Thyroid gland (tissue), 4 donors: Measurements from ENCODE around the gene PATJ. TPM values are rescaled to one million over a fixed set of nuclear protein-coding genes. Genes with fewer than 3 reads are reported as not detected.
A peak's percentile ranks its signal among the peaks of the same experiment; 100 is the strongest.

Experiments
- DNase-seq, 2 donors: peaks; one replicate each; pipeline ENCODE4 v3.0.0-alpha.2; 2019
- H3K27ac ChIP-seq, 3 donors: fragments of 200-600 bp; sonication (generic); 1 replicate in 2 of 3; 2 replicates in 1 of 3; pipeline ENCODE4 v1.5.1; 2016 to 2019; ENCODE audit warnings: mild to moderate bottlenecking in 1 of 3, moderate library complexity in 1 of 3
- H3K27me3 ChIP-seq: fragments of 200-600 bp; sonication (generic); one replicate; pipeline ENCODE4 v1.5.1; 2019
- H3K36me3 ChIP-seq, 2 donors: fragments of 200-600 bp; sonication (generic); one replicate each; pipeline ENCODE4 v1.5.1; 2016 to 2019
- H3K4me1 ChIP-seq, 2 donors: fragments of 200-600 bp; sonication (generic); one replicate each; pipeline ENCODE4 v1.5.1; 2017 to 2019
- H3K4me3 ChIP-seq, 3 donors: fragments of 200-600 bp; sonication (generic); replicated peaks in 1 of 3; 1 replicate in 2 of 3; 2 replicates in 1 of 3; pipeline ENCODE4 v1.5.1; 2016; ENCODE audit warnings: mild to moderate bottlenecking in 1 of 3
- H3K9me3 ChIP-seq: fragments of 200-600 bp; sonication (generic); one replicate; pipeline ENCODE4 v1.5.1; 2017
- POLR2A ChIP-seq, 2 donors: fragments of 450-650 bp; IDR thresholded peaks; one replicate each; pipeline ENCODE4 v1.6.1; 2017; ENCODE audit warnings: antibody characterized with exemption in 2 of 2, mild to moderate bottlenecking in 2 of 2, moderate library complexity in 1 of 2
- WGBS, 2 donors: methylation state at CpG; one replicate each; pipeline ENCODE4 v1.1.5; 2017; 5-methylcytosine and 5-hydroxymethylcytosine counted together
- intact Hi-C: fragments of 100-400 bp; cut with DNase I; formaldehyde crosslinking; loops from one replicate; pipeline ENCODE4 v1.15.1; 2023
- total RNA-seq, 4 donors: library from RNA; depleted of rRNA; stranded (reverse); fragments of >200 nt; gene quantifications; one replicate each; pipeline ENCODE4 v1.2.3, GENCODE V29; 2016
- TF ChIP-seq, protein P1 (sequence below), 6 experiments: fragments of 200-600 bp in 3 of 6; fragments of 450-650 bp in 3 of 6; sonication (generic) in 3 of 6; IDR thresholded peaks; one replicate each; pipeline ENCODE4 v1.5.1; 2016 to 2019; ENCODE audit warnings: antibody characterized with exemption in 6 of 6, mild to moderate bottlenecking in 2 of 6, inconsistent platforms in 1 of 6, moderate library complexity in 1 of 6

Gene PATJ
- total RNA-seq, 4 donors from 2014 or later: 94.7 to 221 (median 119) TPM

DNA sequence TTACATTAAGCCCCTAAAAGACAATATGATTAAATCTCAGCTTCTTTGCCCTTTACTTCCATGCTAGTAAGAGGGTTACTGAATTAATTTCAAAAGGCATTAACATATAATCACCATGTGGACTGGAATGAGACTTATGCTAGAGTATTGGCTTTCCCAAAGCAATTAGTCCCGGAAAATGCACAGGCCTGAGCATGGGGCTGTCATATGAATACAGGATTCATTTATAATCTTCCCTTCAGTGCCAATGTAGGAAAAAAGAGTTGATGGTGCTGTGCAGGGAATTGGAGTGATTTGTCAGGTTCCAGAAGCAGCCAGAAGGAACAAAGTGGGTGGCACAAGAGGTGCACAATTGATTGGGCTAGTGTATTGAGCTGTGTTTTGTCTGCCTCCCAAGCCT, 253.4 kb downstream of the PATJ start:
- H3K27ac ChIP-seq: peak overlapping the region in 2 of 3 donors; percentile 43 to 70
- peak; percentile 40 to 45 for DNase-seq
- TF ChIP-seq, protein P1, sequence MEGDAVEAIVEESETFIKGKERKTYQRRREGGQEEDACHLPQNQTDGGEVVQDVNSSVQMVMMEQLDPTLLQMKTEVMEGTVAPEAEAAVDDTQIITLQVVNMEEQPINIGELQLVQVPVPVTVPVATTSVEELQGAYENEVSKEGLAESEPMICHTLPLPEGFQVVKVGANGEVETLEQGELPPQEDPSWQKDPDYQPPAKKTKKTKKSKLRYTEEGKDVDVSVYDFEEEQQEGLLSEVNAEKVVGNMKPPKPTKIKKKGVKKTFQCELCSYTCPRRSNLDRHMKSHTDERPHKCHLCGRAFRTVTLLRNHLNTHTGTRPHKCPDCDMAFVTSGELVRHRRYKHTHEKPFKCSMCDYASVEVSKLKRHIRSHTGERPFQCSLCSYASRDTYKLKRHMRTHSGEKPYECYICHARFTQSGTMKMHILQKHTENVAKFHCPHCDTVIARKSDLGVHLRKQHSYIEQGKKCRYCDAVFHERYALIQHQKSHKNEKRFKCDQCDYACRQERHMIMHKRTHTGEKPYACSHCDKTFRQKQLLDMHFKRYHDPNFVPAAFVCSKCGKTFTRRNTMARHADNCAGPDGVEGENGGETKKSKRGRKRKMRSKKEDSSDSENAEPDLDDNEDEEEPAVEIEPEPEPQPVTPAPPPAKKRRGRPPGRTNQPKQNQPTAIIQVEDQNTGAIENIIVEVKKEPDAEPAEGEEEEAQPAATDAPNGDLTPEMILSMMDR (IDR thresholded peaks at IDR 0.05): no peak
- no peak for TF ChIP-seq POLR2A (IDR thresholded peaks at IDR 0.05)
- 40 to 65% methylated on average over 1 of the region's 1 CpG for WGBS, 2 donors
- H3K9me3 ChIP-seq: no peaks in the 10 kb centered on the region
- intact Hi-C loops: no loop called here
- H3K27me3 ChIP-seq: no peaks in the 10 kb centered on the region
- H3K36me3 ChIP-seq: no peaks in the 10 kb centered on the region
- no peak overlapping the region for H3K4me3 ChIP-seq
- H3K4me1 ChIP-seq: peaks cover 11 to 13% of the 10 kb centered on the region in 2 donors

DNA sequence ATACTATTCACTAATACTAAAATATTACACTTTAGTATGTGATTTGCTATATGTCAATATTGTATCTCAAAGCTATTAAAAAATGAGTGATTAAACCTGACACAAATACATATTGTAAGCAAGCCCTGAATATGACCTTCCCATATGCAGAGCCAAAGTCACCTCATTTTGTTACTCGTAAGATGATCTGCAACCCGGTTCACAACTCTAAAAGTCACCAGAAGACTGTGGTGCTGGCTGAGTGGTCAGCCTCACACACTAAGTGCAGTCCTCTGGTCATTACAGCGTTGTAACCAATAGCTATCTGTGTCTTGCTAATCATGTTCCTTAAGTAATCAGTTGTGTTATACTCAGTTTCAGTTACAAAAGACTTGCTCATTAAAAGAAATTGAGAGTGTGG, 254.8 kb downstream of the PATJ start:
- no peaks in the 10 kb centered on the region for H3K36me3 ChIP-seq
- no peaks in the 10 kb centered on the region for H3K9me3 ChIP-seq
- TF ChIP-seq, protein P1 (IDR thresholded peaks at IDR 0.05): no peak
- TF ChIP-seq POLR2A (IDR thresholded peaks at IDR 0.05): no peak
- intact Hi-C loops: no loop called here
- H3K27ac ChIP-seq: no peak overlapping the region
- DNase-seq: no peak
- H3K27me3 ChIP-seq: no peaks in the 10 kb centered on the region
- 91% methylated on average over 3 of the region's 3 CpGs for WGBS, 2 donors
- no peak overlapping the region for H3K4me3 ChIP-seq
- peaks cover 11 to 13% of the 10 kb centered on the region in 2 donors for H3K4me1 ChIP-seq

DNA sequence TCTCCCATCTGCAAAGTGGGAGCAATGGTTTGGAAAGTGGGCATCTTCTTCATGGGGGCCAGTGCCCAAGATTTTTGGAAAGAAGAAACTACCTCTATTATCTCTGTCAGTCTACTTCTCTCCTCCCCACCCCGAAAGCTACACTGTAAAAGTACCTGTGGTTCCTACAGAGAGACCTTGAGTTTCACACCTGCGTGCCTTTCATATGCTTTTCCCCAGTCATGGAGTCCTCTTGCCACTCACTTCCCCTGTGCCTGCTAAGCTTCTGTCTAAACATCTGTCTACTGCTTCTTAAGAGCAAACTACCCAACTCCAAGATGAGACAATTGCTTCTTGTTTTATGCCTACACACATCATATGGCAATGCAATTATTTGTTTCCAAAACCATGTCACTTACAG, 261.5 kb downstream of the PATJ start:
- no peak overlapping the region for H3K4me3 ChIP-seq
- H3K9me3 ChIP-seq: no peaks in the 10 kb centered on the region
- no peaks in the 10 kb centered on the region for H3K4me1 ChIP-seq
- 94 to 96% methylated on average over 2 of the region's 2 CpGs for WGBS, 2 donors
- no peak for TF ChIP-seq POLR2A (IDR thresholded peaks at IDR 0.05)
- TF ChIP-seq, protein P1 (IDR thresholded peaks at IDR 0.05): no peak
- no peaks in the 10 kb centered on the region for H3K36me3 ChIP-seq
- DNase-seq: no peak
- no peaks in the 10 kb centered on the region for H3K27me3 ChIP-seq
- intact Hi-C loops: no loop called here
- no peak overlapping the region for H3K27ac ChIP-seq

DNA sequence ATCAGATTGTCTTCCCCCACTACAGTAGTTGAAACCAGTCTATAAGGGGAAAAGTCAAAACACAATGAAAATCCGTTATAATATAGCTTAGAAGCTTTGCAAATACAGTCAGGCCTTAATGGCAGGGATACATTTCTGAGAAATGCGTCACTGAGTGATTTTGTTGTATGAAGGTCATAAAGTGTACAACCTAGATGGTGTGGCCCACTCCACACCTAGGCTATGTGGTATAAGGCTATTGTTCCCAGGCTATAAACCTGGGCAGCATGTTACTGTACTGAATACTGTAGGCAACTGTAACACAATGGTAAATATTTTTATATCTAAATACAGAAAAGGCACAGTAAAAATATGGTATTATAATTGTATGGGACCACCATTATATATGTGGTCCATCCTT, 264.4 kb downstream of the PATJ start:
- no peaks in the 10 kb centered on the region for H3K36me3 ChIP-seq
- H3K4me3 ChIP-seq: no peak overlapping the region
- intact Hi-C loops: no loop called here
- H3K4me1 ChIP-seq: peaks cover 5 to 7% of the 10 kb centered on the region in 2 donors
- H3K27me3 ChIP-seq: no peaks in the 10 kb centered on the region
- 48 to 99% methylated on average over 2 of the region's 2 CpGs for WGBS, 2 donors
- no peak for DNase-seq
- H3K9me3 ChIP-seq: no peaks in the 10 kb centered on the region
- TF ChIP-seq POLR2A (IDR thresholded peaks at IDR 0.05): no peak
- TF ChIP-seq, protein P1 (IDR thresholded peaks at IDR 0.05): no peak
- H3K27ac ChIP-seq: no peak overlapping the region

DNA sequence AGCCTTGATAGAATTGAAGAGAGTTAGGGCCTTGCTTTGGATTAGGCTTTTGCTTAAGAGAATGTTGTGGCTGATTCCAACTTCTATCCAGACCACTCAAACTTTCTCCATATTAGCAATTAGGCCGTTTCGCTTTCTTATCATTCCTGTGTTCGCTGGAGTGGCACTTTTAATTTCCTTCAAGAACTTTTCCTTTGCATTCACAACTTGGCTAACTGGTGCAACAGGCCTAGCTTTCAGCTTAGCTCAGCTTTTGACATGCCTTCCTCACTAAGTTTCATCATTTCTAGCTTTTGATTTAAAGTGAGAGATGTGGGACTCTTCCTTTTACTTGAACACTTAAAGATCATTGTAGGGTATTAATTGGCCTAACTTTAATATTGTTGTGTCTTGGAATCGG, 268.7 kb downstream of the PATJ start:
- H3K4me3 ChIP-seq: no peak overlapping the region
- H3K36me3 ChIP-seq: no peaks in the 10 kb centered on the region
- peak overlapping the region in 1 of 3 donors; percentile 6 for H3K27ac ChIP-seq
- H3K9me3 ChIP-seq: no peaks in the 10 kb centered on the region
- TF ChIP-seq, protein P1 (IDR thresholded peaks at IDR 0.05): no peak
- TF ChIP-seq POLR2A (IDR thresholded peaks at IDR 0.05): no peak
- WGBS, 2 donors: 26 to 61% methylated on average over 4 of the region's 4 CpGs
- H3K4me1 ChIP-seq: peaks cover 5 to 7% of the 10 kb centered on the region in 2 donors
- no peaks in the 10 kb centered on the region for H3K27me3 ChIP-seq
- no peak for DNase-seq
- intact Hi-C loops: no loop called here
